NCI-H2196 treated with DMSO at 0.1 percent for 48 hours (cell line): ENCODE results near the gene INPP5A.

Experiments used
- DNase-seq: peaks from one replicate; lab custom pipeline; 2025; ENCODE audit not compliant: unreplicated experiment; lab: John Stamatoyannopoulos, UW

Gene INPP5A

DNA sequence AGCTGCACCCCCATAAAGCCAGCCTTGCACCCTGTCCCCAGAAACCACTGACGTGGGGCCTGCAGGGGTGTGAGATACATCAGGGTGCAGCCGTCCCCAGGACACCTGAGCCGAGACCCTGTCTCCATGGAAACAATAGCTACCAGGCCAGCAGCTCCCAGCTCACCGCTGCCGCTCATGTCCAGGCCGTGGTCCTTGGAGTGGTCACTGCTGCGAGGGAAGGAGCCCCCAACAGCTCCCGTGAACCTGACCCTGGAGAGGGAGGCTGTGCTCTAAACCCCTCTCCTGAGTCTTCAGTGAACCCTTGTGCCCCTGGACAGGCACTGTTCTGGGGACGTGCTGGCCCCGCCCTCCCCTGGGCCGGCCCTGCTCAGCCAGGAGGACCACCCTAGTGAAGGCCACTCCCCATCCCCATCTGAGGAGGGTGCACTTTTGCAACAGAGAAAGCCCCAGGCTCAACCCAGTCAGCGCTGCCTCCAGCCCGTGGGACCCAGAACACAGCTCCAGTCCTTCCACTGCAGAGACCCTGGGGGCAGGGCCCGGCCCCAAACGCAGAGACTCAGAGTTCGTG lies 19.6 kb upstream of the INPP5A start:
- DNase-seq, result no peak

DNA sequence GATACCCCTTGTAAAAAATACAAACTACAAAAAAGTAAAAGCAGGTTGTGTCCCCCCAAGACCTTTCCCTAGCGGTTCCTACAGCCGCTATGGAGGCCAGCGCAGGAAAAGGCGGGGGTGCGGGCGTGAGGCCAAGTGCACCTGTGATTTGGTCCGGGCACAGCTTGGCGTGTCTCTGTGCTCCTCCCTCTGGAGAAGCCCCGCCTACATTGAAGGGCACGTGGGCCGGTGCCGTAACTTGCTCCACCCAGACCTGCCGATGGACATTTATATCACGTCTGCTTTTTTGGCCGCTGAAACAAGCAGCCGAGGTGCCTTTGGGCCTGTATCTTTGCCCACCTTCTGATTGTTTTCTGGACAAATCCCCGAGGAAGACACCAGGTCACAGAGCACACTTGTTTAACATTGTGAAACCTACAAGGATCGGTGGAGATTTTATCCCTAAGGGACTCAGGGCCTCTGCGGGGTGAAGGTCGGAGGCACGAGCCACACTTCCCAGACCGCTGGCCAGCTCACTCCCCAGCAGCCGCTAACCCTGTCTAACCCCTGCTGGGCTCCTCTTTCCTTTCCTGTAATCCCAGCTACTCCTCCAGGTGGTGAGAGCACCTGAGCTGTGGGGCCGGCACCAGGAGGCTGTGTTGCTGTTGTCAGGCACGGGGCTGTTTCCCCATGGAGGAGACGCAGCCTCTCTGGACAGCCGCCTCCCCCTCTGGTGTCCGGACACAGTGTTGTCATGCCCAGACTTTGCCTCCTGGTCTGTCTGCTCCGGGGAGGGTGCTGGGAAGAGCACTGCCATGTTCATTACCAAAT lies 18.8 kb upstream of the INPP5A start:
- DNase-seq, result no peak

DNA sequence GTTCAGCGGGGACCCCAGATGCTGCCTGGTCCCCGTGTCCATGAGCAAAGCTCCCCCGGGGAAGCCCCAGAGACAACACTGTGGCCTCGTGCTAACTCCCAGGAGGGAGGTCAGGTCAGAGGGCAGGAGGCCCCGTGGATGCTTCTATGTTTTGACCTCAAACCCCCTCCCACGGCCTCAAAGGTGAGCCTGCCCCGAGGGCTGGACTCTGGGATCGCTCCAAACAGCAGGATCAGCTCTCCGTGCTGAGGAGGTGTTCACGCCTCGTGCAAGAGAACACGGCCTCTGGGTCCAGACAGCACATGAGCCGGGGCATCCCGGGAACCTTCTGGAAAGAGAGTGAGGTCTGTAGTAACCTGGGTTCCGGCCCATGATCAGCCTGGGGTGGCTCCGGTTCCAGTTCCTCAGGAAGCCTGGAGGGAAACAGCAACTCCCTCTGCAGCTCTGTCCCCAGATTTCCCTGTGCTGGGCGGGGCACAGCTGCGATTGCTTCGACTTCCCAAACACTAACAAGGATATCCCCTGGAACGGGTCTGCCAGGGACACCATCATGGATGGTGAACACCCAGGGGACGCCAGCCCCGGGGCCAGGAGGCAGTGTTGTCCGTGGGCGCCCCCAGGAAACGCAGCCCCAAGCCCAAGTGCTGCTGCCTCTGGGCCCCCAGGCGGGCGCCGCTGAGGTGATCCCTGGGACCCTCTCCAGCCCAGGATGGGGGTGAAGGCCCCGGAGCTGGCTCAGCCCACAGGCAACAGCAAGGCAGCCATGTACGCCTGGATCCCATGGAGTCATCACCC lies 18.0 kb upstream of the INPP5A start:
- DNase-seq, result no peak

DNA sequence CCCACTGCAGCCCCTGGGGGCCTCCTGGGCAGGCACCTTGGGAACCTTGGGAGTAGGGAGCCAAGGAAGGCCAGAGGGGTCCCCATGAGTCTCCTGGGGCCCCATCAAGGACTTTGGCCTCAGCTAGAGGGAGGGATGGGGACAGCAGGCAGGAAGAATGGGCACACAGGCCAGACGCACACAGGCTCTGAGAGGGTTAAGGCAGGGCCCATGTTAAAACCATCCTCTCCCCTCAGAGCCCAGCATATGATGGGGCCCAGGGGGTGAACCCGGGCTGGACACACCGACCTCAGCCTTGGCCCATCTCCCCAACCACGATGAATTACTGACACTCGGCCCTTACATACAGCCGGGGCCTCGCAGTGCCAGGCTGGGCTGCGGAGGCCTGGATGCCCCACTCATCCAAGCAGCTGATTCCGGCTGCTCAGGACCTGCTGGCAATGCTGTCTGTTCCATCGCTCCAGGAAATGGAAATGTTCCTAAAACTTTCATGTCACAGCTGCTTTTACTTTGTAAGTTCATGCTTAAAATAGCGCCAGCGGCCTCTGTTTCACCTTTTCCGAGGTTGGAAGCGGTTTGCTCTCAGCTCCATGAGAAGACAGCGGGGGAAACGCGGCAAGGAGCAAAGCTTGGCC lies 17.3 kb upstream of the INPP5A start:
- no peak for DNase-seq

DNA sequence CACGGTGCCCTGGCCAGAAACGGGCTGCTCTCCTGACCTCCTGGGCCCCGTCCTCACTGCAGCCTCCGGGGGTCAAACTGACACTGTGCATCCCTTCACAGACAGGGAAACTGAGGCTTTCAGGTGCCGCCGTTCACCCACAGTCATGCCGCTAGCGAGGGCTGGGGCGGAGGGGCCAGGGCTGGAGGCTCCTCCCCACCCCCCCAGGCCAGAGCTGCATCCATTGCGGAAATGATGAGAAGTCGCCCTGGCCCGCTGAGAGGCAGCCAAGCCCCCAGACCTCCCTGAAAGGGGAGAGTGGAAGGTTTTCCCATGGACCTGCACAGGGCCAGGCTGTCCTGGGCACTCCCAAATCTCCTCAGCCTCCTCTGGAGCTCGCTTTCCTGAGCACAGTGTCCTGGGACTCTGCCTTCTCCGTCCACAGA lies 16.5 kb upstream of the INPP5A start:
- DNase-seq, result no peak

DNA sequence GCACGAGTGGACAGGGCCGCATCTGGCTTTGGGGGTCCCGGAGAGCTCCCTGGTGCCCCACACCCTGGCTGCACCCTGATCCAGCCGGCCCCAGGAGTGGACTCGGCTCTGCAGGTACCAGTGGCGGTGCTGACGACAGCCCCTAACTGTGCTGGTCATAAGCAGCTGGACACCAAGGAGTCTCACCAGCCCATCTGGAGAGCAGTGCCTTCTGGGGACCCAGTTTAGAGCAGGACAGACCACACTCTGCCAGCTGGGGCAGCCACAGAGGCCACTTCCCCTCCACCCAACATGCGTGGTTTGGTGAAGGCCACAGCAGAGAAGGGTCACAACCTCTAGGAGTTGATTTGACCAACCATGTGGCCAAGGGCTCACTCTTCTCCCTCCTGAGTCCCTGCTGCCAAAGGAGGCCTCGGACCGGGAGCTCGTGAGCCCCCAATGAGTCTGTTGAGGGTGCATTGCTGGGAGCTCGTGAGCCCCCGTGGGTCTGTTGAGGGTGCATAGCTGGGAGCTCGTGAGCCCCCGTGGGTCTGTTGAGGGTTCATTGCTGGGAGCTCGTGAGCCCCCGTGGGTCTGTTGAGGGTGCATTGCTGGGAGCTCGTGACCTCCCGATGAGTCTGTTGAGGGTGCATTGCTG lies 16.0 kb upstream of the INPP5A start:
- DNase-seq, result no peak

DNA sequence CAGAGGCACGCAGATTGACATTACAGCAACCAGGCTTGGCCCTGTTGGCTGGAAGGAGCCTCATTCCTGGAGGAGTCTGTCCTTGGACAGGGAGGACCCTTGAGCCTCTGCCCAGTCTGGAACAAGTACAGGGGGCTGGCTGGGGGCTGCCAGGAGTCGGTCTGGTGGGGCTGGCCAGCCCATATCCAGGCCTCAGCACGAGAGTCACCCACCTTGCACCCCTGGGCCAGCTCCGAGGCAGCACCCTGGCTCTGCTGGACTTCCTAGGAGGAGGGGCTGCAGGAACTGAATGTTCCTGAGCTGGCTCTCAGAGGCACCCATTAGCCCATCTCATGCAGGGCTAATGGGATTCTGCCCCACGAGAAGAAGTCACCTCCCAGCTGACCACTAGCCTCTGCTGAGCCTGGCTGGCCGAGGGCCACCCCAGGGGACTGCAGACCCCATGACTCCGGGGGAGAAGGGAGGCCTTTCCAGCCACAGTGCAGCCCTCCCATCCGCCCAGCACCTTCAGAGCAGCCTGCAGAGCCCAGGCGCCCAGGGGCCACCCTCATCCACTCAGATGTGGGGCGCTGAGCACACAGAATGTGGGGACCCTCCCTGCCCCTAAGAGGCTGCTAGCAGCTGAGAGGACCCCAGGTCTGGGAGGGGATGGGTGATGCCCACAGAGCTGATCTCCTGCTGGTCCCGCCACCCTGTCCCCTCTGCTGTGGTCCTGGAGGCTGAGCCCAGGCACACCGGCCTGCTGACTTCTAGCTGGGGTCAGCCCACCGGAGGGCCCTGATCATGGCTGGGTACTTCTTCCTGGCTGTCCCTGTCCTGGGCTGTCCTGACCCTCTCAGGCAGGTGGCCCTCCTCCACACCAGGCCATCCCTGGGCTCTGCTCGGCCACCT lies 14.8 kb upstream of the INPP5A start:
- DNase-seq, result no peak

DNA sequence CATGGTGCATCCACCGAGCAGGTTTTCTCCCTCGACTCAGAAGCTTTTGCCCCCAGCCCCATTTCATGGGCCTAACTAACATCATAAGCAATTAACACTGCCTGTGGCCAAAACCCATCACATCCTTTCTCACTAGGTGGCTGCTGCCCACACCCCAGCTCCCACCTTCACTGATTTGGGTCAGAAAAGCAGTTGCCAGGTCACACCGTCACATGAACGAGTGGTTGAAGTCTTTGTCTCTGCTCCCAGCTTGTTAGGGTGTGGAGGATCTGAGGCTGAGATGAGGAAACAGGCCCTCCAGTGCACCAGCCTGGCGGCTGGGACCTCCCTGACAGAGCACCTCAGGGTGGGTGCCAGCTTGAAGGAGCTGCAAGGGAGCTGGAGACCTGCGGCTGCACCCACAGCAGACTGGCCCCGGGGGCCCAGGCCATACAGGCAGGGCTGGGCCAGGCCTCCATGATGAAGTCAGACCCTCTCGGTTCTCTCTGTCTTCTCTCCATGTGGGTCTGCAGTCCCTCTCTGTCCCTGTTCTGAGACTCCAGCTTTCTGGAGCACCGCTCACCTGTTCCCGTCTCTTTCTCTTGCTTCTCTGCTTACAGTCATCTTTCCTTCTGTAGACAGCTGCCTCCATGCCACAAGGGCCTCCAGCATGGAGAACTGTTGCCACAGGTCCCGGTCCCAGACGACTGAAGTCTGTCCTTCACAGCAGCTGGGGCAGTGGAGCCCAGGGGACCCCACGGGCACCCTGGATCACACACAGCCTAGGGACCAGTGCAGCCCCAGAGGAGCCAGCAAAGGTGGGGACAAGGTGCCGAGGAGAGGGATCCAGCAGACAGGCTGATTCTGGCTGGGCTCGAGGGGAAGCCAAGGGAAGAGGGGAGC lies 13.8 kb upstream of the INPP5A start:
- no peak for DNase-seq

DNA sequence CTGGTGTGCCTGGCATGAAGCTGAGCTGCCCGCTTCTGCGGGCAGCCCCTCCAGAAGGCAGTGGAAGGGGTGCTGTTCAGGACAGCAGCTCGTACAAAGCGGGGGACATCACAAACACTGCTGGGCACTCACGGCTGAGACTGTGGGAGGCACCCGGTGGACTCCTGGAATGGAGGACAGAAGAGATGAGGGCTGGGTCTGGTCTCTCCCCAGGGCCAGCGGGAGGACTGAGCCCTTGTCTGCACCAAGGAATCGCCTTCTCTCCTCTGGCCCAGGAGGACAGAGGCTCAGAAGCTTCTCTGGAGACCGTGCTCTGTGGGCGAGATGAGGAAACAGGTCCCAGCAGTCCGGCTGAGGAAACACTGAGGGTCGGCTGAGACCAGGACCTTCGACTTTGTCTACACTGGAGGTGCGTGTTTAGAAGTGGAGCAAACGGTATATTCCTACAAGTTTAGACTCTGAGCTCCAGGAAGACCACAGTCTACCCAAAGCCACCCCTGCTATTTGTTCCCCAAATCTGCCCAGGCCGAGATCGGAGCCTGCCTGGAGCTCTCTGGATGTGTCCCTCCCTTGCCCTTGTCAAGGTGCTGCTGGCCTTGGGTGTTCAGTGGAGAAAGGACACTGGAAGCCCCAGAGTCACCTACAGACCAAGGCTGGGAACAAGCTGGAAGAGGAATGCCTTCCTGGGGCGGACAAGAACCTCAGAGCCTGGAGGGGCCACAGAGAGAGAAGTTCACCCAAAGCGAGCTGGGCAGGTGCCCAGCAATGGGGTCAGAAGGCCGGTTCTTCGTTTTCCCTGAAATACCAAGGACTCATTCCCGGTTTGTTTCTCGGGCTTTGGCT lies 12.9 kb upstream of the INPP5A start:
- DNase-seq, result no peak

DNA sequence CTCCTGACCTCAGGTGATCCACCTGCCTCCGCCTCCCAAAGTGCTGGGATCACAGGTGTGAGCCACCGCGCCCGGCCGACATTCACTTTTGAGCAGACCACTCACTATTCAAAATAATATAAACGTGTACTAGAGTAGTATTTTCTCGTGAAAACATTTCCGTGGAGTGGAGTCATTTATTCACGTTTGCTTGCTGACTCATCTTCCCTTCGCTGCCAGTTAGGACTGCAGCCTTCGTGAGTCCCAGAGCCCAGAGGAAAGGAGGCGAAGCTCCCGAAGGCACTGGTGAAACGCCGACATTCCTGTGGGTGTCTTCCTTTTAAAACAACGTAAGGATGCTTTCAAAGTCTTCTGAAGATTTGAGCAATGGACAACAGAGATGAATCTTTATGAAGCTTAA lies 10.9 kb upstream of the INPP5A start:
- no peak for DNase-seq

DNA sequence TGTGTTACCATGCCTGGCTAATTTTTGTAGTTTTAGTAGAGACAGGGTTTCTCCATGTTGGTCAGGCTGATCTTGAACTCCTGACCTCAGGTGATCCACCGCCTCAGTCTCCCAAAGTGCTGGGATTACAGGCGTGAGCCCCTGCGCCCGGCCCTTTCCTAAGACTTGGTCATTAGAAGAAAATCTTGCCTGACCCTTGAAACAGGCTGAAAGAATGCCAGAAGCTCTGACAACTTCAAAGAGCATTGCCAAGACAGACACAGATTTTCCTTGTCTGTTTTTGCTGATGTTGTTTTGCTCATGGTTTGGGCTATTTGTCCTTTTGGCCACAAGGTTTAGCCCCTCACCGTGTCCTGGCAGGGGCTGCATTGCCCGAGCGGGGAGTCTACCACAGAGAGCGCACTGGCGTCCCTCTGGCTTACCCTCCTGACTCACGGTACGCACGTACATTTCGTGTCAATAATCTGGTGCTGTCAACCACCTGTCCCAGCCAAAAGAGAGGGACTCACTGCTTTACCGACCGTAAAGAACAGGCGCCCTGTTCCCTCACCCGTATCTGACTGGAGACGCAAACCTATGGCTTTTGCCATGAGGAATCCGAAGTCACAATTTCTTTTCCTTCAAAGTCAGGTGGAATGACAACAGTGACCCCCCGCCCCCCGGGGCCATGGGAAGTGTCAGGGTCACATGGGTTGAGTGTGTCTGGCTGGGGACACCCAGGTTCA lies 10.1 kb upstream of the INPP5A start:
- DNase-seq, result no peak

DNA sequence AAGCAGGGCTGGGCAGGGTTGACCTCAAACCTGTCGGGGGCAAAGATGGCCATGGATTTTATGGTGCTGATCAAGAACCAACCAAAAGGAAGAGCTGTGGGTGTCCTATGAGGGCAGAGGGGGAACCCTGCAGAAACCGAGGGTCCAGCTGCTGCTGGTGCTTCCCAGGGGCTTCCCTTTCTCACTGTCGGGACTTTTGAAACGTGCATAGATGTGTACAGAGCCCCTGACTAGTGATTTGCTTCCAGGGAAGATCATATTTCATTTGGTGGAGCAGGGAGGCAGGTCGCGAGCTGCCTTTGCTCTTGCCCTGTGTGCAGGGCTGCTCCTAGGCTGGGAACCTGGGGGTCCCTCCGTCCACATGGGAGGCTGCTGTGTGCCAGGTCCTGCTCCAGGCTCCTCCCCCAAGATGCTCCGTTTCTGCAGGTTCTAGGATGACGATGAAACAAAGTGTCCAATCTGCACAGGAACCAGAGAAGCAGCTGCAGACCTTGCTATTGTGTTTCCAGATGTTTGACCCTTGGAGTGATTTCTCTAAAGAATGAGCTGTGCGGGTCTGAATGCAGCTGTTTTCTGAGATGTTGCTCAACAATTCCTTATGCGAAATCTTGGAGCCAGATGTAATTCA lies 9.4 kb upstream of the INPP5A start:
- DNase-seq, result no peak

DNA sequence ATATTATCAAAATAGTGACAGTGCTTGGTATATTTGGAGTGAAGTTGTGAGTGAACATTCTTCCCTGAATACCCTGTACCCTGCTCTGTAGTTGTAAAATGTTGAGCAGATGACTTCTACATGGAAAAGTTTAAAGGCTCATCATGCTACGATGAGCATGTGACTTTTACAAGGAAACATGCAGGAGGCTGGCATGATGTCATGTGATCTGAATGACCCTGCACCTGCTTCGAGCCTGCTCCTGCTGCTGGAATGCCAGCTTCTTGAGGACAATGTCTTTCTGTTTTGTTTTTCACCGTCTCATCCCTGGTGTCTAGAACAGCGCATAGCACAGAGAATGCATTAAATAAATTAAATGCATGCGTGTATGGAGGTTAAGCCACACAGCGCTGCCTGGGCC lies 5.4 kb upstream of the INPP5A start:
- DNase-seq, result no peak

DNA sequence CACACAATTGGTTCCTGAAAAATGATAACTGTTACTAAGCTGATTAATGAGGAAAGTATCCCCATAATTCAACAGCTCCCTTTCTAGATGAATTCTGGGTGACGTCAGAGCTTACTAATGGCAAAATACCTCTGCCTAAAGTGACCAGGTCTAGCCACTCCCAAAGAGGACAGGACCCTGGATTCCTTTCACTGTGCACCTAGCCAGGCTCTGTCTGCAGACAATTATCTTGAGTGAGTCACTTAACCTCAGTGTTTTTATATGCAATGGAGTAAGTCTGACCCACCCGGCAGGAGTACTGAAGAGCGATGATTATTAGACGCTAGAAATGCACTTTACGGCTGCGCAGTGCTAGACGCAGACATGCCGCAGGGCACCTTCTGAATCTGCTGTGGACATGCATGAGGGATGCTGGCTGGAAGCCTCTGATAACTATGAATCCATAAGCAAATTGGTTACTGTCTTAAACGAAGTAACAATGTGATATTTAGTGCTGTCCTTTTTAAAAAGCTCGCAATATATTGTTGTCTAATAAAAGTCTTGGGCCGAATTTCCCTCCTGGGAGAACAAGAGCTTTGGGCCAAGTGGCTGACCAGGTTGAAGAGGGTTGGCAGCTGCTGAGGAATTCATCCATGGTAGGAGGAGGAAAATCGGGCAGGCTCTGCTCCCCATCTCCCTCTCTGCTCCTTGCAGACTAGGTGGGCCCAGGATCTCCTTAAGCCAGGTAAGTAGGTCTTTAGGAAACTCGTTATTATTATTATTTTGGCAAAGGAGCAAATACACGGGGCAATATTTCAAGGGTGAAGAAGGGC lies 4.6 kb upstream of the INPP5A start:
- DNase-seq, result no peak

DNA sequence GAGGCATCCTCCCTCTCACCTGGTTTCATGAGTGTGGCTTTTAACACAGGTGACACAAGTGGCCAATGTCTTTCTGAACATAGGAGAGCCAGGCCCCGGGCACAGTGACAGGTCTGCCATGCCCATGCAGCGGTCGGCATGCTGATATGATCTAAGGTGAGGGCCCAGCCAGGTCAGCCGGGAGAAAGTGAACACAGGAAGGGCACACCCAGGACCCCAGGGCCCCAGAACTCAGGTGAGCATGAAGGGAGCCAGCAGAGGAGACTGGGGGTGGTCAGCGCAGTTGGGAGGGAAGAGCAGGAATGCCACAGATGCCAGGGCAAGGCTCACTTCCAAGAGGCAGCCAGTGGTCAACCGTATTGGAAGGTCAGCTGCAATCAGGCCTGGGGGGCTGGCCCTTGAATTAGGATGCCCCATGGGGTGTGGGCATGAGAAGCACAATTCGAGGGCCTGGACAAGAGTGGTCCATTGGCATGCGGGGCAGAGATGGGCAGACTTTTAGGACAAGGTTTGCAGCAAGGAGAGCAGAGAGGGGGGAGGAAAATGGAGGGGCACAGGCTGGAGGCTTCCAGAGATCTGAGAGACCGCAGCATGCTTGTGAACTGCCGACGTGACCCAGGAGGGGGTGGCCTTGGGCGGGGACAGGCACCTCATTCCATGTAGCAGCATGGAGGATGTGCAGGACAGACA lies 3.9 kb upstream of the INPP5A start:
- no peak for DNase-seq
